ENCODE measurements around the gene SORCS1. TPM values are rescaled to one million over a fixed set of nuclear protein-coding genes. Genes with fewer than 3 reads are reported as not detected.
A peak's percentile ranks its signal among the peaks of the same experiment; 100 is the strongest.

Gene SORCS1
- total RNA-seq, 1 donor from 2014 or later, result 11.1 TPM

DNA sequence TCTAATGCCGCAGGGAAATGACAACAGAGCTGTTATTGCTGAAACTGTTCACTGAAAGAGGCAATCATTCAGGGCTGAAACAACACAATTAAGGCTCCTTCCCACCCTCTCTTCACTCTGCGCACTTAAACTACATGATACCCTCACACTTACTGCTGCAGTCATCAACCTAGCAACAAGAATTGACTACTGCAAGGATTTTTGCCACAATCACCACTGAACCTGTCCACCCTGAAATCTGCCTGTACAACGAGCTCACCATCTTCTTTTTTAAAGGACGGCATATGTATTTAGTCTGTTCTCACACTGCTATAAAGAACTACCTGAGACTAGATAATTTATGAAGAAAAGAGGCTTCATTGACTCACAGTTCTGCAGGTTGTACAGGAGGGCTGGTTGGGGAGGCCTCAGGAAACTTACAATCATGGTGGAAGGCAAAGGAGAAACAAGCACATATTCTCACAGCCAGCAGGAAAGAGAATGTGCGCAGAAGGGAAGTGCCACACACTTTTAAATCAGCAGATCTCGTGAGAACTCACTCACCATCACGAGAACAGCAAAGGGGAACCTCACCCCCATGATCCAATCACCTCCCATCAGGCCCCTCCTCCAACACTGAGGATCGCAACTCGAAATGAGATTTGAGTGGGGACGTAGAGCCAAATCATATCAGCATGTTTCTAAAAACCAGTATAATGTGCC is 131.7 kb downstream of the SORCS1 start:
- Histone ChIP-seq H3F3A (ENCODE audit: low read depth) (peaks cover 6% of the 10 kb centered on the region), H3K36me3 (no peaks in the 10 kb centered on the region), H3K9ac (no peak overlapping the region), H3K4me2 (no peak overlapping the region), H2AFZ (replicated peaks) (peak overlapping the region; percentile 0), H3K79me2 (ENCODE audit: low read depth) (no peaks in the 10 kb centered on the region), H3K27ac (peak overlapping the region; percentile 61), H3K27me3 (no peaks in the 10 kb centered on the region), H3K4me1 (peaks cover 35% of the 10 kb centered on the region), H4K20me1 (ENCODE audit: low read depth) (no peaks in the 10 kb centered on the region), H3K9me3 (ENCODE audit: low read depth) (no peaks in the 10 kb centered on the region), H3K4me3 (no peak overlapping the region)
- H3K27me3 Mint-ChIP-seq (ENCODE audit: insufficient read depth, low read depth), result no peaks in the 10 kb centered on the region
- DNase-seq (ENCODE audit: low spot score), result no peak
- no peak for TF ChIP-seq EZH2 (IDR thresholded peaks at IDR 0.05)
- peaks cover 25% of the 10 kb centered on the region for H3K4me1 Mint-ChIP-seq
- H3K36me3 Mint-ChIP-seq, result no peaks in the 10 kb centered on the region
- H3K27ac Mint-ChIP-seq, result peak overlapping the region; percentile 1
- H3K9me3 Mint-ChIP-seq, result peaks cover 2% of the 10 kb centered on the region
- no peak overlapping the region for H3K4me3 Mint-ChIP-seq

DNA sequence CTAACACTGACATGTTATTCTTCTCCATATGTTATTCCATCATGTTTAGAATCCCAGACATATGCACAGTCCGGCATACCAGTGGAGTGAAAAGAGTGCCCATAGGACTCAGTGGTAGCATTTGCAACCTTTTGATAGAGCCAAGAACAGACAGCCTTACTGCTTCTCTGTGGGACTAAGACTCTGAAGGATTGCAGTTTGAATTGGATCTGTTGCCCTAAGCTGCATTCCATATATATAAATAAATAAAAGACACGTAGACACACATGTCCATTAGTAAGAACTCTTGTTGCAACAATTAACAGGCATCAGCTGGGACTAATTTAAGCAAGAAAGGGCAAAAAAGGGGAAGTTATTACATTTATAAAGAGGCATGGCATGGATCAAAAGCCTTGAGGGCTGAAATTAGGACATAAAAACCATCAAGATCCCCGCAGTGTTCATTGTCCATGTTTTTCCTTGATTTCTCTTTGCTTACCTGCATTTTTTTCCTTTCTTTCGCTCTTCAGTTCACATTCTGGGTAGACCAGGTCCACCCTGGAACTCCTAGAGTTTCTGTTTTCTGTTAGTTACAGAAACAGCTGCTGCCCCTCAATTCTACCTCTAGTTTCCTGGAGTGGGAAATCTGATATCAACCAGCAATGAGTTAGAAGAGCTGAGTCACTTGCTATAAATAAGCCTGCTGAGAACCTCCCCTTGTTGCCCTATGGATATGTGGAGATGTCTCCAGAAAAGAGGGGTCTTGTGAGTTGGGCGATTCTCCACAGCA is 132.4 kb downstream of the SORCS1 start:
- Mint-ChIP-seq H3K27ac (peak overlapping the region; percentile 1), H3K4me1 (peaks cover 25% of the 10 kb centered on the region)
- peak overlapping the region; percentile 0 for H2AFZ ChIP-seq (replicated peaks)

DNA sequence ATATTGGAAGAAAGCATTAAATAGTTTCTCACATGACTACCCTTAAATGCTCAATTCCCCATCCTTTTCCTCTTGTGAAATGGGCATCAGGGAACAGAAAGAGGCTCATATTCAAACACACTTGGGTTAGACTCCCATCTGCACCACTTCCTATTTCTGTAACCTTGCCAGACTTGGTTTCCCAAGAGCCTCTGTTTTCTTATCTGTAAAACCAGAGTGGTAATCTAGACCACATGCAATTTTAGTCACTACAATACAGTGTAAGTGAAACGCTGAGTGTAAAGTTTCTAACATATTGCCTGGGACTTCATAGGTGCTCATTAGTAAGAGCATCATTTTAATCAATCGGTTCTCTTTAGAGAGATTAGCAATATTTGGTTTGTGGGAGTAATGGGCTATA is 136.3 kb downstream of the SORCS1 start:
- Histone ChIP-seq H3K79me2 (ENCODE audit: low read depth) (no peaks in the 10 kb centered on the region), H3K9me3 (ENCODE audit: low read depth) (no peaks in the 10 kb centered on the region), H3K36me3 (no peaks in the 10 kb centered on the region), H3K4me2 (no peak overlapping the region), H3K4me1 (peaks cover 46% of the 10 kb centered on the region), H4K20me1 (ENCODE audit: low read depth) (no peaks in the 10 kb centered on the region), H3K27ac (no peak overlapping the region), H3K4me3 (no peak overlapping the region), H3F3A (ENCODE audit: low read depth) (peaks cover 16% of the 10 kb centered on the region), H3K27me3 (no peaks in the 10 kb centered on the region), H2AFZ (replicated peaks) (no peak overlapping the region), H3K9ac (no peak overlapping the region)
- no peaks in the 10 kb centered on the region for H3K36me3 Mint-ChIP-seq
- H3K27me3 Mint-ChIP-seq (ENCODE audit: insufficient read depth, low read depth), result peaks cover 3% of the 10 kb centered on the region
- H3K4me3 Mint-ChIP-seq, result no peak overlapping the region
- TF ChIP-seq, protein P1, sequence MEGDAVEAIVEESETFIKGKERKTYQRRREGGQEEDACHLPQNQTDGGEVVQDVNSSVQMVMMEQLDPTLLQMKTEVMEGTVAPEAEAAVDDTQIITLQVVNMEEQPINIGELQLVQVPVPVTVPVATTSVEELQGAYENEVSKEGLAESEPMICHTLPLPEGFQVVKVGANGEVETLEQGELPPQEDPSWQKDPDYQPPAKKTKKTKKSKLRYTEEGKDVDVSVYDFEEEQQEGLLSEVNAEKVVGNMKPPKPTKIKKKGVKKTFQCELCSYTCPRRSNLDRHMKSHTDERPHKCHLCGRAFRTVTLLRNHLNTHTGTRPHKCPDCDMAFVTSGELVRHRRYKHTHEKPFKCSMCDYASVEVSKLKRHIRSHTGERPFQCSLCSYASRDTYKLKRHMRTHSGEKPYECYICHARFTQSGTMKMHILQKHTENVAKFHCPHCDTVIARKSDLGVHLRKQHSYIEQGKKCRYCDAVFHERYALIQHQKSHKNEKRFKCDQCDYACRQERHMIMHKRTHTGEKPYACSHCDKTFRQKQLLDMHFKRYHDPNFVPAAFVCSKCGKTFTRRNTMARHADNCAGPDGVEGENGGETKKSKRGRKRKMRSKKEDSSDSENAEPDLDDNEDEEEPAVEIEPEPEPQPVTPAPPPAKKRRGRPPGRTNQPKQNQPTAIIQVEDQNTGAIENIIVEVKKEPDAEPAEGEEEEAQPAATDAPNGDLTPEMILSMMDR (IDR thresholded peaks at IDR 0.05), result no peak
- TF ChIP-seq EZH2phosphoT487 (IDR thresholded peaks at IDR 0.05) (no peak), EZH2 (IDR thresholded peaks at IDR 0.05) (no peak)
- no peak overlapping the region for H3K27ac Mint-ChIP-seq
- peaks cover 30% of the 10 kb centered on the region for H3K4me1 Mint-ChIP-seq
- DNase-seq (ENCODE audit: low spot score), result no peak
- H3K9me3 Mint-ChIP-seq, result peaks cover 2% of the 10 kb centered on the region

More for the DNA sequence above, 132.4 kb downstream of the SORCS1 start:
- Histone ChIP-seq H3K27me3 (no peaks in the 10 kb centered on the region), H3K79me2 (ENCODE audit: low read depth) (no peaks in the 10 kb centered on the region), H3K4me2 (no peak overlapping the region), H4K20me1 (ENCODE audit: low read depth) (no peaks in the 10 kb centered on the region), H3K4me1 (peaks cover 35% of the 10 kb centered on the region), H3K9ac (no peak overlapping the region), H3K4me3 (no peak overlapping the region), H3K36me3 (no peaks in the 10 kb centered on the region), H3K27ac (no peak overlapping the region), H3F3A (ENCODE audit: low read depth) (peaks cover 6% of the 10 kb centered on the region), H3K9me3 (ENCODE audit: low read depth) (no peaks in the 10 kb centered on the region)
- H3K9me3 Mint-ChIP-seq, result peaks cover 2% of the 10 kb centered on the region
- no peak overlapping the region for H3K4me3 Mint-ChIP-seq
- H3K36me3 Mint-ChIP-seq, result no peaks in the 10 kb centered on the region
- TF ChIP-seq EZH2 (IDR thresholded peaks at IDR 0.05) (no peak), EZH2phosphoT487 (IDR thresholded peaks at IDR 0.05) (no peak)
- TF ChIP-seq, protein P1 (IDR thresholded peaks at IDR 0.05), result no peak
- peaks cover 3% of the 10 kb centered on the region for H3K27me3 Mint-ChIP-seq (ENCODE audit: insufficient read depth, low read depth)
- no peak for DNase-seq (ENCODE audit: low spot score)

Data from neural progenitor cell (in vitro differentiated cells).